ENCODE results near the gene BTN2A1.

The BTN2A1 gene

GRCh38 chr6:26493258-26493657 is 35.5 kb downstream of the BTN2A1 start:
- H3K4me3 Mint-ChIP-seq, result no peak overlapping the region
- H3K4me1 Mint-ChIP-seq, result peaks cover 19% of the 10 kb centered on the region
- DNase-seq, result no peak
- no peak overlapping the region for H3K27ac Mint-ChIP-seq
- TF ChIP-seq CTCF (IDR thresholded peaks at IDR 0.05), result no peak
- no peaks in the 10 kb centered on the region for H3K9me3 Mint-ChIP-seq
- H3K27me3 Mint-ChIP-seq (ENCODE audit: low read depth, poor library complexity), result peaks cover 7% of the 10 kb centered on the region
- no peaks in the 10 kb centered on the region for H3K36me3 Mint-ChIP-seq (ENCODE audit: low read depth)

GRCh38 chr6:26494117-26494516 is 36.4 kb downstream of the BTN2A1 start:
- Mint-ChIP-seq H3K9me3 (no peaks in the 10 kb centered on the region), H3K36me3 (ENCODE audit: low read depth) (no peaks in the 10 kb centered on the region), H3K4me1 (peaks cover 19% of the 10 kb centered on the region), H3K4me3 (no peak overlapping the region), H3K27me3 (ENCODE audit: low read depth, poor library complexity) (peaks cover 7% of the 10 kb centered on the region), H3K27ac (no peak overlapping the region)
- no peak for DNase-seq
- TF ChIP-seq CTCF (IDR thresholded peaks at IDR 0.05), result no peak

GRCh38 chr6:26495281-26495680 is 37.5 kb downstream of the BTN2A1 start:
- Mint-ChIP-seq H3K27me3 (ENCODE audit: low read depth, poor library complexity) (peaks cover 15% of the 10 kb centered on the region), H3K4me1 (peaks cover 19% of the 10 kb centered on the region), H3K27ac (no peak overlapping the region), H3K36me3 (ENCODE audit: low read depth) (no peaks in the 10 kb centered on the region), H3K9me3 (no peaks in the 10 kb centered on the region), H3K4me3 (no peak overlapping the region)
- no peak for TF ChIP-seq CTCF (IDR thresholded peaks at IDR 0.05)
- DNase-seq, result no peak

GRCh38 chr6:26497610-26498009 is 39.9 kb downstream of the BTN2A1 start:
- TF ChIP-seq CTCF (IDR thresholded peaks at IDR 0.05), result no peak
- no peak overlapping the region for H3K4me3 Mint-ChIP-seq
- no peaks in the 10 kb centered on the region for H3K9me3 Mint-ChIP-seq
- peaks cover 38% of the 10 kb centered on the region for H3K27me3 Mint-ChIP-seq (ENCODE audit: low read depth, poor library complexity)
- H3K27ac Mint-ChIP-seq, result no peak overlapping the region
- no peaks in the 10 kb centered on the region for H3K36me3 Mint-ChIP-seq (ENCODE audit: low read depth)
- no peak for DNase-seq
- H3K4me1 Mint-ChIP-seq, result peaks cover 11% of the 10 kb centered on the region

DNA sequence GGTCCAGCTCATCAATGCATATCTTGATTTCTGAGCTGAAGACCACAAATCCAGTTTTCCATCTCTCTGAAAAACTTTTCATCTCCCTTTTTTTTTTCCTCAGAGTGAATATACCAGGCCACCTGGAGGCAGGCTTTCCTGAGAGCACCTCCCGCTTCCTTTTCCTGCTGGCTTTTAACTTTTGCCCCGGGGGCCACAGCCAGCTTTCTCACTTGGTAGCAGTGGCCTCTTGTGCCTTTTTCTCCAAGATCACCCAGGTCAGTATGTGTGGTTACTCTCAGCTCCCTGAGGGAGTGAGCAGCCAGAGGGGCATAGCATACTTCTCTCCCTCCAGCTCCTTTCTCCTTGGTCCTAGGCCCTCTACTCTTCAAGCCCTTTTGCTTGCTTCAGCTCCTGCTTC is 42.3 kb downstream of the BTN2A1 start, which contains the start of gene BTN1A1:
BTN1A1 (plus strand) TSS at position 202 of the 400 bp plus-strand sequence. CDS start 984 bp downstream, outside the sequence.
- TF ChIP-seq CTCF (IDR thresholded peaks at IDR 0.05), result no peak
- Mint-ChIP-seq H3K36me3 (ENCODE audit: low read depth) (no peaks in the 10 kb centered on the region), H3K9me3 (no peaks in the 10 kb centered on the region), H3K4me1 (peaks cover 11% of the 10 kb centered on the region), H3K4me3 (peak within 1 kb of the TSS; percentile 77), H3K27ac (no peak within 1 kb of the TSS), H3K27me3 (ENCODE audit: low read depth, poor library complexity) (peaks cover 62% of the 10 kb centered on the region)
- no peak for DNase-seq

GRCh38 chr6:26501482-26501986 is 43.8 kb downstream of the BTN2A1 start:
- peak; percentile 51 for DNase-seq
- peaks cover 11% of the 10 kb centered on the region for H3K4me1 Mint-ChIP-seq
- H3K27me3 Mint-ChIP-seq (ENCODE audit: low read depth, poor library complexity), result peaks cover 68% of the 10 kb centered on the region
- no peaks in the 10 kb centered on the region for H3K9me3 Mint-ChIP-seq
- no peak overlapping the region for H3K27ac Mint-ChIP-seq
- no peak for TF ChIP-seq CTCF (IDR thresholded peaks at IDR 0.05)
- no peaks in the 10 kb centered on the region for H3K36me3 Mint-ChIP-seq (ENCODE audit: low read depth)
- H3K4me3 Mint-ChIP-seq, result peak overlapping the region; percentile 77
